Psoas muscle (tissue), 8 donors: ENCODE results near the gene PHF2. TPM values are rescaled to one million over a fixed set of nuclear protein-coding genes. Genes with fewer than 3 reads are reported as not detected.
A peak's percentile ranks its signal among the peaks of the same experiment; 100 is the strongest.

Experiments used
- ATAC-seq, 4 donors: fragments of 200-7000 bp; cut with Tn5 transposase; one replicate each; pipeline ENCODE4 v1.9.1; 2020; ENCODE audit warnings: moderate library complexity in 3 of 4, mild to moderate bottlenecking in 2 of 4
- DNase-seq, 2 donors: peaks; one replicate each; pipeline ENCODE4 v3.0.0-alpha.2; 2020
- H3K27ac ChIP-seq: fragments of 200-600 bp; one replicate; pipeline ENCODE4 v1.8.0; 2022
- H3K27me3 ChIP-seq, 3 donors: fragments of 200-600 bp in 1 of 3; one replicate each; pipeline versions ENCODE4 v1.6.1 to v1.8.0; 2013 to 2022; ENCODE audit warnings: low read length in 2 of 3, mild to moderate bottlenecking in 2 of 3, moderate library complexity in 1 of 3; ENCODE audit not compliant: insufficient read depth in 3 of 3
- H3K36me3 ChIP-seq, 2 donors: fragments of 200-600 bp in 1 of 2; one replicate each; pipeline versions ENCODE4 v1.6.1 to v1.8.0; 2013 to 2022; ENCODE audit warnings: low read depth in 1 of 2, mild to moderate bottlenecking in 1 of 2, moderate library complexity in 1 of 2; ENCODE audit not compliant: insufficient read depth in 1 of 2
- H3K4me1 ChIP-seq: fragments of 200-600 bp; one replicate; pipeline ENCODE4 v1.8.0; 2022
- H3K4me3 ChIP-seq: fragments of 200-600 bp; one replicate; pipeline ENCODE4 v1.8.0; 2022; ENCODE audit warnings: mild to moderate bottlenecking
- H3K9me3 ChIP-seq: fragments of 200-600 bp; one replicate; pipeline ENCODE4 v1.8.0; 2022
- CTCF ChIP-seq: fragments of 200-600 bp; IDR thresholded peaks from one replicate; pipeline ENCODE4 v1.8.0; 2022; ENCODE audit warnings: antibody characterized with exemption
- WGBS, 3 donors: extraction: QIAGEN DNeasy Blood & Tissue Kit; methylation state at CpG; one replicate each; pipeline versions ENCODE4 v1.1.6 to v1.1.7; 2013; 5-methylcytosine and 5-hydroxymethylcytosine counted together
- intact Hi-C, 2 donors: fragments of 100-400 bp; cut with DNase I; formaldehyde crosslinking; loops; one replicate each; pipeline versions ENCODE4 v1.11.0 to v1.14.2; 2022
- polyA plus RNA-seq, 3 donors: library from polyadenylated mRNA; stranded (reverse); fragments of 200-250 nt; gene quantifications; one replicate each; pipeline ENCODE4 v1.2.3, GENCODE V29; 2013
- total RNA-seq, 4 donors: library from RNA; stranded (reverse); fragmentation: NEBNext Ultra II Directional in 2 of 4; extraction: Animal tissue kit (Norgen Biotek cat#: 25700) in 2 of 4; gene quantifications; one replicate each; pipeline versions ENCODE4 v1.2.1 to v1.2.4, GENCODE V29; 2021 to 2023
- donor health status: healthy with polysubstance abuse.
- donor health status: DM: no; HTN: no; CAD: no; lungs with moderate emphysema.
- donor health status: Bipolar disorder and iron deficiency.
- donor health status: healthy.
- donor health status: DM: yes; HTN: yes; CAD: no.
- donor health status: DM: no; HTN: no; CAD: no.
- donor health status: DM: no; HTN: no; CAD: no.
- donor health status: DM: yes; HTN: yes; CAD: no.

PHF2 gene
- total and polyA plus RNA-seq, 7 donors: 9.3 to 26.6 (median 19.1) TPM

GRCh38 chr9:93536167-93536566, 40.2 kb upstream of the PHF2 start:
- WGBS, 3 donors: 30 to 53% (median 40%) methylated on average over 4 of the region's 4 CpGs
- ATAC-seq (no peak), DNase-seq (no peak)
- Histone ChIP-seq H3K4me1 (peaks cover 24% of the 10 kb centered on the region), H3K27ac (no peak overlapping the region), H3K4me3 (no peak overlapping the region), H3K9me3 (no peaks in the 10 kb centered on the region), H3K27me3 (no peaks in the 10 kb centered on the region), H3K36me3 (peaks cover 6 to 46% of the 10 kb centered on the region in 2 donors)
- TF ChIP-seq CTCF: no peak
- intact Hi-C loops: no loop called here

GRCh38 chr9:93536874-93537273, 39.5 kb upstream of the PHF2 start:
- H3K9me3 ChIP-seq: no peaks in the 10 kb centered on the region
- peaks cover 6 to 44% of the 10 kb centered on the region in 2 donors for H3K36me3 ChIP-seq
- no peak overlapping the region for H3K4me3 ChIP-seq
- peaks cover 27% of the 10 kb centered on the region for H3K4me1 ChIP-seq
- intact Hi-C loops: no loop called here
- ATAC-seq: peak; percentile 35 to 73 (median 59)
- 63 to 70% (median 64%) methylated on average over 9 of the region's 9 CpGs for WGBS, 3 donors
- H3K27ac ChIP-seq: no peak overlapping the region
- no peaks in the 10 kb centered on the region for H3K27me3 ChIP-seq
- no peak for TF ChIP-seq CTCF
- DNase-seq: no peak

GRCh38 chr9:93540305-93540704, 36.1 kb upstream of the PHF2 start:
- Histone ChIP-seq H3K4me1 (peaks cover 36% of the 10 kb centered on the region), H3K27me3 (no peaks in the 10 kb centered on the region), H3K4me3 (no peak overlapping the region), H3K36me3 (peaks cover 0 to 49% of the 10 kb centered on the region in 2 donors), H3K9me3 (no peaks in the 10 kb centered on the region), H3K27ac (no peak overlapping the region)
- DNase-seq (no peak), ATAC-seq (peak; percentile 28 to 68 (median 56))
- no peak for TF ChIP-seq CTCF
- intact Hi-C loops: no loop called here
- 47 to 70% (median 50%) methylated on average over 8 of the region's 8 CpGs for WGBS, 3 donors

- intact Hi-C loops: no loop called here
- H3K27ac ChIP-seq: peak overlapping the region; percentile 61
- ATAC-seq: peak in 2 of 4 donors; percentile 46 to 55
Observed at GRCh38 chr9:93541005-93541404, 35.4 kb upstream of the PHF2 start.

More at GRCh38 chr9:93541005-93541404, 35.4 kb upstream of the PHF2 start:
- TF ChIP-seq CTCF: no peak
- no peak overlapping the region for H3K4me3 ChIP-seq
- WGBS, 3 donors: 36 to 74% (median 48%) methylated on average over 4 of the region's 4 CpGs
- no peak for DNase-seq
- H3K27me3 ChIP-seq: no peaks in the 10 kb centered on the region
- peaks cover 29% of the 10 kb centered on the region for H3K4me1 ChIP-seq
- peaks cover 0 to 46% of the 10 kb centered on the region in 2 donors for H3K36me3 ChIP-seq
- H3K9me3 ChIP-seq: no peaks in the 10 kb centered on the region
